Measurements from ENCODE around the gene KLF16. TPM values are rescaled to one million over a fixed set of nuclear protein-coding genes. Genes with fewer than 3 reads are reported as not detected.
A peak's percentile ranks its signal among the peaks of the same experiment; 100 is the strongest.

Gene KLF16
- total and polyA plus RNA-seq, 9 of the 15 experiments (the other 6 are each of a cell fraction or from before 2014, with no cell fraction given) = 0.04 to 60.4 (median 6.8) TPM

- Histone ChIP-seq H3K79me2 (ENCODE audit: control insufficient read depth, insufficient read depth, low read length) (peaks cover 90% of the 10 kb centered on the region), H3K4me1 (replicated peaks in 1 of 2; ENCODE audit: control insufficient read depth in 2 of 2, insufficient read depth in 2 of 2, low read length in 2 of 2) (peaks cover 65 to 97% of the 10 kb centered on the region in 2 experiments), H3K27ac (ENCODE audit: extremely low read depth, low read depth, low read length) (peak overlapping the region; percentile 90), H3K27me3 (ENCODE audit: control insufficient read depth in 2 of 2, insufficient read depth in 2 of 2, low read length in 2 of 2) (no peaks in the 10 kb centered on the region), H3K9ac (ENCODE audit: insufficient read depth in 1 of 2, low read depth in 2 of 2, low read length in 2 of 2) (peak overlapping the region; percentile 83 to 97), H3K9me3 (replicated peaks; ENCODE audit: control insufficient read depth, insufficient read depth, low read depth, low read length) (no peaks in the 10 kb centered on the region), H3K4me2 (ENCODE audit: insufficient read depth, low read length) (peak overlapping the region; percentile 94), H3K4me3 (peak overlapping the region; percentile 57), H3K9me1 (ENCODE audit: control insufficient read depth, insufficient read depth, low read length) (peaks cover 1% of the 10 kb centered on the region), H2AFZ (ENCODE audit: low read depth, low read length) (no peak overlapping the region; the same call in 1 of the 2 replicates), H4K20me1 (replicated peaks; ENCODE audit: control insufficient read depth, insufficient read depth, low read length) (peaks cover 15% of the 10 kb centered on the region), H3K36me3 (ENCODE audit: control insufficient read depth, insufficient read depth, low read length) (peaks cover 27% of the 10 kb centered on the region; the same call in 1 of the 3 replicates)
- intact Hi-C loops (cut with micrococcal nuclease) (no loop called here), in situ Hi-C loops (cut with MboI) (no loop called here)
- no TSS peak for BruUV-seq (replicated peaks)
- FAIRE-seq (peak; percentile 94), DNase-seq (ENCODE audit: extremely low read depth in 1 of 4, low spot score in 3 of 4) (peak; percentile 87 to 98 (median 92)), ATAC-seq (peak; percentile 78)
- CTCF ChIA-PET (ENCODE audit: low intra/inter-chr PET ratio) = no interaction called here
- POLR2A ChIA-PET = interaction anchor here (0.6 to 5.2 kb wide), 12 partner anchors 9 to 207 kb away, joined by 3 to 46 read pairs (median 3); no protein-coding TSS in a partner anchor
- WGBS (ENCODE audit: insufficient coverage, low coverage, missing lambda C conversion rate) = under 1% methylated on average over 24 of the region's 33 CpGs
- TF ChIP-seq ETS1 (conservative IDR thresholded peaks at IDR 0.05; ENCODE audit: control insufficient read depth, low read depth, low read length) = 0 out of 2 replicates have a peak, but pooled peaks have one; percentile 4
- no peak for TF ChIP-seq CEBPB (tag; IDR thresholded peaks at IDR 0.05)
- TF ChIP-seq ZNF764 (CRISPR knock-in tag; IDR thresholded peaks at IDR 0.05; ENCODE audit: low read depth) = no peak
- peak; percentile 80 for TF ChIP-seq ZNF592 (IDR thresholded peaks at IDR 0.05)
- 0 out of 2 replicates have a peak, but pooled peaks have one; percentile 17 for TF ChIP-seq MITF (IDR thresholded peaks at IDR 0.05)
- 0 out of 2 replicates have a peak, but pooled peaks have one; percentile 38 for TF ChIP-seq KLF13 (tag; IDR thresholded peaks at IDR 0.05; ENCODE audit: borderline replicate concordance, low read depth)
- peak; percentile 76 for TF ChIP-seq POLR2G (IDR thresholded peaks at IDR 0.05; ENCODE audit: low read depth, low read length)
- TF ChIP-seq NRF1 (conservative IDR thresholded peaks at IDR 0.05 in 1 of 2, IDR thresholded peaks at IDR 0.05 in 1 of 2) = peak; percentile 34 to 57; a peak in 3 of 4 replicates
- peak; percentile 61 for TF ChIP-seq THAP12 (CRISPR knock-in tag; IDR thresholded peaks at IDR 0.05)
- peak; percentile 72 for TF ChIP-seq SUPT5H (IDR thresholded peaks at IDR 0.05)
- TF ChIP-seq TCF7 (IDR thresholded peaks at IDR 0.05; ENCODE audit: borderline replicate concordance) = 0 out of 2 replicates have a peak, but pooled peaks have one; percentile 17
Measured at GRCh38 chr19:1855040-1855827, 8.1 kb downstream of the KLF16 start.
